Liver (tissue), 3 donors: ENCODE results near the gene ARNT2.

ENCODE experiments used
- EGR1 ChIP-seq, 2 donors: IDR thresholded peaks; 2 replicates each; pipeline ENCODE4 v1.6.1; 2016 to 2018; ENCODE audit warnings: antibody characterized with exemption in 2 of 2, low read depth in 2 of 2
- GABPA ChIP-seq, 2 donors: IDR thresholded peaks in 1 of 2; conservative IDR thresholded peaks in 1 of 2; 2 replicates each; pipeline ENCODE4 v1.6.1; 2016; ENCODE audit warnings: antibody characterized with exemption in 2 of 2, mild to moderate bottlenecking in 1 of 2, moderate library complexity in 1 of 2
- MAX ChIP-seq: IDR thresholded peaks from 2 replicates; pipeline ENCODE4 v1.6.1; 2016; ENCODE audit warnings: antibody characterized with exemption
- RAD21 ChIP-seq, 2 donors: IDR thresholded peaks; 2 replicates each; pipeline ENCODE4 v1.6.1; 2016; ENCODE audit warnings: antibody characterized with exemption in 2 of 2, mild to moderate bottlenecking in 2 of 2
- TAF1 ChIP-seq: conservative IDR thresholded peaks from 2 replicates; pipeline ENCODE4 v1.6.1; 2016; ENCODE audit warnings: antibody characterized with exemption, mild to moderate bottlenecking
- YY1 ChIP-seq: IDR thresholded peaks from 2 replicates; pipeline ENCODE4 v1.6.1; 2016; ENCODE audit warnings: antibody characterized with exemption, mild to moderate bottlenecking
- TF ChIP-seq, protein P1 (sequence below): fragments of 150-350 bp; IDR thresholded peaks from 2 replicates; pipeline ENCODE4 v1.5.1; 2017; ENCODE audit warnings: improper control_type of control experiment, low read depth, low read length; ENCODE audit not compliant: missing input control
- donor health status: healthy.
- donor health status: healthy.

GRCh38 chr15:80596521-80596976, 192.4 kb downstream of the ARNT2 start:
- TF ChIP-seq, protein P1, sequence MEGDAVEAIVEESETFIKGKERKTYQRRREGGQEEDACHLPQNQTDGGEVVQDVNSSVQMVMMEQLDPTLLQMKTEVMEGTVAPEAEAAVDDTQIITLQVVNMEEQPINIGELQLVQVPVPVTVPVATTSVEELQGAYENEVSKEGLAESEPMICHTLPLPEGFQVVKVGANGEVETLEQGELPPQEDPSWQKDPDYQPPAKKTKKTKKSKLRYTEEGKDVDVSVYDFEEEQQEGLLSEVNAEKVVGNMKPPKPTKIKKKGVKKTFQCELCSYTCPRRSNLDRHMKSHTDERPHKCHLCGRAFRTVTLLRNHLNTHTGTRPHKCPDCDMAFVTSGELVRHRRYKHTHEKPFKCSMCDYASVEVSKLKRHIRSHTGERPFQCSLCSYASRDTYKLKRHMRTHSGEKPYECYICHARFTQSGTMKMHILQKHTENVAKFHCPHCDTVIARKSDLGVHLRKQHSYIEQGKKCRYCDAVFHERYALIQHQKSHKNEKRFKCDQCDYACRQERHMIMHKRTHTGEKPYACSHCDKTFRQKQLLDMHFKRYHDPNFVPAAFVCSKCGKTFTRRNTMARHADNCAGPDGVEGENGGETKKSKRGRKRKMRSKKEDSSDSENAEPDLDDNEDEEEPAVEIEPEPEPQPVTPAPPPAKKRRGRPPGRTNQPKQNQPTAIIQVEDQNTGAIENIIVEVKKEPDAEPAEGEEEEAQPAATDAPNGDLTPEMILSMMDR = no peak
- TF ChIP-seq TAF1 (no peak), YY1 (no peak), EGR1 (IDR thresholded peaks at IDR 0.05; ENCODE audit: low read depth in 2 of 2) (no peak), GABPA (IDR thresholded peaks at IDR 0.05 in 1 of 2, conservative IDR thresholded peaks at IDR 0.05 in 1 of 2) (no peak), MAX (no peak), RAD21 (IDR thresholded peaks at IDR 0.05) (no peak)
